GM10248 (cell line): ENCODE results near the gene GPX4.
A peak's percentile ranks its signal among the peaks of the same experiment; 100 is the strongest.

ENCODE experiments used
- CTCF ChIA-PET: fragments of 300-600 bp; sonication (Branson Sonifier 250); formaldehyde crosslinking; extraction: SDS; loops from one replicate; lab custom pipeline; 2021; ENCODE audit warnings: antibody characterized with exemption; lab: Yijun Ruan, JAX
- POLR2A ChIA-PET: fragments of 350-650 bp; sonication (Branson Sonifier 250); formaldehyde crosslinking; extraction: SDS; loops from one replicate; lab custom pipeline; 2020; ENCODE audit warnings: antibody characterized with exemption; lab: Yijun Ruan, JAX
- DNase-seq: peaks from one replicate; pipeline ENCODE4 v3.0.0; 2012; ENCODE audit errors: extremely low spot score
- TF ChIP-seq, protein P1 (sequence below): IDR thresholded peaks from 2 replicates; pipeline ENCODE4 v1.5.1; 2012; ENCODE audit warnings: mild to moderate bottlenecking, low read depth; ENCODE audit errors: extremely low read depth, missing control alignments, control extremely low read depth

GPX4 gene

DNA sequence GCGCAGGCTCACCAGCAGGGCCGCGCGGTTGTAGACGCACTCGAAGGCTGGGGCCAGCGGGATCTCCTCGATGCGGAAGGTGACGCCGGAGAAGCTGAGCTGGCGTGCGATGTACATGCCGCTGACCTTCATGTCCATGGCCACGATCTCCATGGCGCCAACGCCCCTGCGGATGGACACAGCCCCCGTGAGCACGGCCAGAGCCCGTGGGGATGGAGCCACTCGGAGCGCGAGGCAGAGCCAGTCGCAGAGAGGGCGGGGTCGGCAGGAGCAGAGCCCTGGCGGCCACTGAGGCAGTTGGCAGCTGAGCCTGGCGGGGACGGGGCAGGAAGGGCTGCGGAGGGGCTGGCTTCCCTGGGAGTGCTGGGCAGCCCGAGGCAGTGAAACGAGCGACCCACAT is 15.2 kb downstream of the GPX4 start:
- TF ChIP-seq, protein P1, sequence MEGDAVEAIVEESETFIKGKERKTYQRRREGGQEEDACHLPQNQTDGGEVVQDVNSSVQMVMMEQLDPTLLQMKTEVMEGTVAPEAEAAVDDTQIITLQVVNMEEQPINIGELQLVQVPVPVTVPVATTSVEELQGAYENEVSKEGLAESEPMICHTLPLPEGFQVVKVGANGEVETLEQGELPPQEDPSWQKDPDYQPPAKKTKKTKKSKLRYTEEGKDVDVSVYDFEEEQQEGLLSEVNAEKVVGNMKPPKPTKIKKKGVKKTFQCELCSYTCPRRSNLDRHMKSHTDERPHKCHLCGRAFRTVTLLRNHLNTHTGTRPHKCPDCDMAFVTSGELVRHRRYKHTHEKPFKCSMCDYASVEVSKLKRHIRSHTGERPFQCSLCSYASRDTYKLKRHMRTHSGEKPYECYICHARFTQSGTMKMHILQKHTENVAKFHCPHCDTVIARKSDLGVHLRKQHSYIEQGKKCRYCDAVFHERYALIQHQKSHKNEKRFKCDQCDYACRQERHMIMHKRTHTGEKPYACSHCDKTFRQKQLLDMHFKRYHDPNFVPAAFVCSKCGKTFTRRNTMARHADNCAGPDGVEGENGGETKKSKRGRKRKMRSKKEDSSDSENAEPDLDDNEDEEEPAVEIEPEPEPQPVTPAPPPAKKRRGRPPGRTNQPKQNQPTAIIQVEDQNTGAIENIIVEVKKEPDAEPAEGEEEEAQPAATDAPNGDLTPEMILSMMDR: no peak
- no peak for DNase-seq
- CTCF ChIA-PET: interaction anchor here (1.4 kb wide), 1 partner anchor 11 kb away, joined by 3 read pairs; no protein-coding TSS in a partner anchor
- POLR2A ChIA-PET: no interaction called here

DNA sequence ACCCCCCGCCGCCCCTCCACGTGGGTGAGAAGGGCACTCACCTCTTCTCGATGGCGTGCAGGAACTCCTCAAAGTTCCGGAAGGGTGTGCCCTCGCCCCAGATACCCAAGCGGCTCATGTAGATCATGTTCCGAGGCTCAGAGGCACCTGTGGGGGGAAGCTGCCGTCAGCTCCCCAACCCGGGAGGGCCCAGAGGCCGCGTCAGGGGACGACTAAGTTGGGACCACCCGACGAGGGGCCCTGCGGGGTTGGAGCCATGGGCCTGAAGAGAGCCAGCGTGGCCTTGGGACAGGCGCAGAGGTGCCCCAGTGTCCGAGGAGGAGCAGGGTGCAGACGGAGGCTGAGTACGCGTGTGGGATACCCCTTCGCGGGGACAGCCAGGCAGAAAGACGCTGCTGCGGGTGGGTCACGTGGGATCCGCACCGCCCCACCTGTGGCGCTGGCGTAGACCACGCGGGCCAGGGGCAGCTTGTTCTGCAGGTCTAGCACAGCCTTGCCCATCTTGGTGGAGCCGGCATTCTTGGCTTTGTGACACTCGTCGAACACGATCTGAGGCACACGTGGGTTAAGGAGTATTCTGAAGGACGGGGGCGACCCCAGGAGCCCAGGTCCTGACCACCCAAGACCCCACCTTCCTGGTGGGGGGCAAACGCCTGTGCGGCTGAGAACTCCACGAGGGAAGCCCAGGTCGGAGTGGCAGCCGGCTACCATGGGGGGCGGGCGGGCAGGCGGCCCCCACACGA is 15.9 kb downstream of the GPX4 start:
- no peak for DNase-seq
- POLR2A ChIA-PET: no interaction called here
- TF ChIP-seq, protein P1: no peak
- CTCF ChIA-PET: interaction anchor here (1.4 kb wide), 1 partner anchor 11 kb away, joined by 3 read pairs; no protein-coding TSS in a partner anchor

DNA sequence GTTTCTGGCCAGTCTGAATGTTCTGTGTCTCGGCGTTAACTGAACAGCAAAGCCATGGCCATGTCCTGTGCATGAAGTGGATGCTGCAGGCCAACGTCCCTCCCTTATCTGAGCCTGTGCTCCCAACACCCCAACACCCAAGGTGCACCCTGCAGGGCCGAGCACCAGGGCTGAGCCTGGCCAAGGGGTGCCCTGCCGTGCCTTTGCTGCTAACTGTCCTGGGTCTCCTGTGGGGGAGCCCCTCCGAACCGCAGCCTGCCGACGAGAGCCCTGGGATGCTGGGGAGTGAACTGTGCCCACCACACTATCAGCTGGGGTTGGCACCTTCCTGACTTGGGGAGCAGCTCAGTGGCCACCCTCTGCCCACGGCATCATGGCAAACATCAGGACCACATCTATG is 17.6 kb downstream of the GPX4 start:
- ChIA-PET CTCF (interaction anchor here (6.3 kb wide), 1 partner anchor 8 kb away, joined by 45 read pairs; no protein-coding TSS in a partner anchor), POLR2A (no interaction called here)
- TF ChIP-seq, protein P1: no peak
- DNase-seq: no peak

DNA sequence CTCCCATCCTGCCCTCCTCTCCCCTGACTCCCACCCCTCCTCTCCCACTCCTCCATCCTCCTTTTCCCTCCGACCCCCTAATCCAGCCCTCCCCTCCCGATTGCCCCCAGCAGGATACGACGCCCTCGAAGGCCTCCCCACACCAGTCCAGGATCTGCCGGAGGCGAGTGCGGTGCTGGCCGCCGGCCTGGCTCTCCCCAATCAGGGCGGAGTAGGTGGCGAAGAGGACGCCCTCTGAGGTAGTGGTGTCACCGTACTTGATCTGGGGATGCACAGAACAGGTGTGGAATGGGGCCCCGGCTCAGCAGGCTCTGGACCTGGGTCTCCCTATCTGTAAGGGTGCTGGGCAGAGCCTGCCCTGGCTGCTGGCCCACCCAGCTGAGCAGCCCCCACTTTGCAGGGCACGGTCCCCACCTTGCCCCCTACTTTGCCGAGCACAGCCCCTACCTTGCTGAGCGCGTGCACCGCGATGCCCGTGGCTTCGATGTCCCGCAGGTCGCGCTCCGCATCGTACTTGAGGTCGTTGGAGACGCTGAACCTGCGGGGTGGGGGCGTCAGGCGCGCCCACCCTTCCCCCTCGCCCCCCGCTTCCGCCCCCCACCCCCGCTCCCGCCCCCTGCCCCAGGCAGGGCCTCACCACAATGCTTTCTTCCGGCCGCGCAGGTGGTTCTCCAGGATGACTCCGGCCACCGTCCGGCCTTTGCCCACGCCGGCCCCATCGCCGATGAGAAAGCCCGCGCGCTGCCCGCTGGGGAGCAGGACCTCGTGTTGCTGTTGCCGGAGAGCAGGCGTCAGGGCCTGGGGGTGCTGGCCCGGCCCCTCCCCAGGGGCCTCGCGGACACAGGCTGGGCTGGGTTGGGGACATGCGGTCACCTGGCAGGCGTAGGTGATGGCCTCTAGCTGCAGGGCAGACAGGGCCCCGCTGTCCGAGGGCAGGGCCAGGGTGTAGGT is 18.5 kb downstream of the GPX4 start:
- POLR2A ChIA-PET: interaction anchor here (1.5 kb wide), 1 partner anchor 100 kb away, joined by 4 read pairs; the partner anchor contains the start of gene RNU6-2
- CTCF ChIA-PET: interaction anchor here (0.7 to 6.3 kb wide), 3 partner anchors 9 to 19 kb away, joined by 3 to 45 read pairs (median 3); no protein-coding TSS in a partner anchor
- TF ChIP-seq, protein P1: no peak
- DNase-seq: no peak

DNA sequence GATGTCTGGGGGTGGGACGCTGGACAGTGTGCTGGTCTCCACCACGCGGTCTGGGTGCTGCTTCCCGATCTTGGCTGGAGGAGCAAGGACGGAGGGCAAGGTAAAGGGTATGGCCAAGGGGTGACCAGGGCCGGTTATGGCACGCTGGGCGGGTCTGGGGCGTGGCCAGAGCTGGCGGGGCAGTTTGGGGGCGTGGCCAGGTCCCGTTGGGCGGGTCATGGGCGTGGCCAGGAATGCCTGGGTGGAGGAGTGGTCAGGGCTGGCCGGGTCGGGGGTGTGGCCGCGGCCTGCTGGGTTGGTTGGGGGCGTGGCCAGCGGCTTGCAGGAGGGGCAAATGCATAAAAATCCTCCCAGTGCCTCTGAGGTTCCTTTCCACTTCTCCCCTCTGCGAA is 19.2 kb downstream of the GPX4 start:
- TF ChIP-seq, protein P1: no peak
- CTCF ChIA-PET: interaction anchor here (0.7 to 6.3 kb wide), 3 partner anchors 9 to 18 kb away, joined by 3 to 45 read pairs (median 3); no protein-coding TSS in a partner anchor
- DNase-seq: peak; percentile 90
- POLR2A ChIA-PET: interaction anchor here (1.5 kb wide), 1 partner anchor 101 kb away, joined by 4 read pairs; the partner anchor contains the start of gene RNU6-2

DNA sequence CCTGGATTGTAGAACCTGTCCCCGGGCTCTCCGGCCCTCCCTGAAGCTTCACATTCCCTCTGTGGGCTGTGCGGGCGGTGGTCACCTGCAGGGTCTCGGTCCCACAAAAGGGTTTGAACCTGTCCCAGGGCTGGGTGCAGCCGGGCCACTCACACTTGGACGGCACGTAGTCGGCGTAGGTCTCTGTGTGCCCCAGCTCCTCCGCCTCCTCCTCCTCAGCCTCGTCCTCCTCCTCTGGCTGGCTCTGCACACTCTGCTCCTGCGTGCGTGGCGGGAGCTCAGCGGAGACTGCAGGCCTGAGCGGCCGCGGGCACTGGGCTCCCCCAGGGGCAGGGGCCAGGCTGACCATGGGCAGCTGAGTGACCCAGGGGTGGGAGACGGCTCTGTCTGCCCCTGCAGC is 19.6 kb downstream of the GPX4 start:
- DNase-seq: no peak
- ChIA-PET CTCF (interaction anchor here (0.7 to 6.3 kb wide), 3 partner anchors 10 to 18 kb away, joined by 3 to 45 read pairs (median 3); no protein-coding TSS in a partner anchor), POLR2A (interaction anchor here (1.5 kb wide), 1 partner anchor 101 kb away, joined by 4 read pairs; the partner anchor contains the start of gene RNU6-2)
- TF ChIP-seq, protein P1: no peak
